WTC11 (cell line): Measurements from ENCODE around the gene EHF. TPM values are rescaled to one million over a fixed set of nuclear protein-coding genes. Genes with fewer than 3 reads are reported as not detected.
A peak's percentile ranks its signal among the peaks of the same experiment; 100 is the strongest.
"Not testable (repeated sequence)": the region's sequence is repeated elsewhere in the genome, so short reads cannot be mapped to it uniquely, and the experiment has no call there.

Experiments used
- ATAC-seq: fragments of 200-7000 bp; cut with Tn5 transposase; 2 replicates; pipeline ENCODE4 v1.10.0; 2021; ENCODE audit warnings: mild to moderate bottlenecking, moderate library complexity
- CTCF ChIA-PET: fragments of 300-600 bp; sonication (Branson Sonifier 250); formaldehyde crosslinking; loops from one replicate; lab custom pipeline; 2021; ENCODE audit warnings: antibody characterized with exemption; lab: Charles Lee
- POLR2A ChIA-PET: fragments of 350-600 bp; sonication (Branson Sonifier 250); formaldehyde crosslinking; loops from one replicate; lab custom pipeline; 2021; ENCODE audit warnings: antibody characterized with exemption; lab: Charles Lee
- DNase-seq: peaks from one replicate; pipeline ENCODE4 v3.0.0; 2021; ENCODE audit warnings: low spot score
- H3K27ac Mint-ChIP-seq: 2 replicates; pipeline ENCODE4 v1.8.0; 2021; ENCODE audit warnings: mixed read lengths
- H3K27me3 Mint-ChIP-seq: 2 replicates; pipeline ENCODE4 v1.8.0; 2021; ENCODE audit warnings: low read depth, mild to moderate bottlenecking, moderate library complexity, mixed read lengths
- H3K36me3 Mint-ChIP-seq: 2 replicates; pipeline ENCODE4 v1.8.0; 2021; ENCODE audit warnings: mixed read lengths
- H3K4me1 Mint-ChIP-seq: 2 replicates; pipeline ENCODE4 v1.8.0; 2022; ENCODE audit warnings: mixed read lengths
- H3K4me3 Mint-ChIP-seq: 2 replicates; pipeline ENCODE4 v1.8.0; 2021; ENCODE audit warnings: mild to moderate bottlenecking, moderate library complexity, mixed read lengths
- H3K9me3 Mint-ChIP-seq: 2 replicates; pipeline ENCODE4 v1.8.0; 2021; ENCODE audit warnings: mixed read lengths
- CBFB ChIP-seq: sonication (generic); formaldehyde crosslinking; IDR thresholded peaks from 2 replicates; pipeline ENCODE4 v1.8.1; 2022; ENCODE audit warnings: mild to moderate bottlenecking, low read depth, missing genetic modification reagents
- ETV6 ChIP-seq: sonication (generic); formaldehyde crosslinking; IDR thresholded peaks from 2 replicates; pipeline ENCODE4 v1.8.1; 2022; ENCODE audit warnings: mild to moderate bottlenecking, missing genetic modification reagents
- FOXP1 ChIP-seq: sonication (generic); formaldehyde crosslinking; IDR thresholded peaks from 2 replicates; pipeline ENCODE4 v1.8.0; 2022; ENCODE audit warnings: missing genetic modification reagents, mild to moderate bottlenecking, moderate library complexity, borderline replicate concordance
- GABPB1 ChIP-seq: sonication (generic); formaldehyde crosslinking; IDR thresholded peaks from 2 replicates; pipeline ENCODE4 v1.8.1; 2023; ENCODE audit warnings: mild to moderate bottlenecking, missing genetic modification reagents
- GTF2I ChIP-seq: fragments of 250-450 bp; sonication (Bioruptor Pico); conservative IDR thresholded peaks from 2 replicates; pipeline ENCODE4 v1.4.0; 2021; ENCODE audit warnings: mild to moderate bottlenecking
- HMGA2 ChIP-seq: fragments of 250-450 bp; sonication (Bioruptor Pico); IDR thresholded peaks from 2 replicates; pipeline ENCODE4 v1.4.0; 2021; ENCODE audit warnings: mild to moderate bottlenecking, moderate library complexity
- NFATC4 ChIP-seq: fragments of 250-450 bp; sonication (Bioruptor Pico); IDR thresholded peaks from 2 replicates; pipeline ENCODE4 v1.9.0; 2021; ENCODE audit warnings: mild to moderate bottlenecking
- NFYB ChIP-seq: sonication (generic); formaldehyde crosslinking; conservative IDR thresholded peaks from 2 replicates; pipeline ENCODE4 v1.8.0; 2022; ENCODE audit warnings: low read depth, missing genetic modification reagents
- NR1H2 ChIP-seq: sonication (generic); formaldehyde crosslinking; IDR thresholded peaks from 2 replicates; pipeline ENCODE4 v1.9.0; 2021; ENCODE audit warnings: mild to moderate bottlenecking, moderate library complexity, missing genetic modification reagents
- RORB ChIP-seq: fragments of 250-450 bp; sonication (Bioruptor Pico); IDR thresholded peaks from 2 replicates; pipeline ENCODE4 v1.9.0; 2021; ENCODE audit warnings: mild to moderate bottlenecking
- SOX15 ChIP-seq: fragments of 250-450 bp; sonication (Bioruptor Pico); IDR thresholded peaks from 2 replicates; pipeline ENCODE4 v1.9.0; 2021; ENCODE audit warnings: mild to moderate bottlenecking
- SP1 ChIP-seq: sonication (generic); formaldehyde crosslinking; conservative IDR thresholded peaks from 2 replicates; pipeline ENCODE4 v1.8.1; 2022; ENCODE audit warnings: missing genetic modification reagents
- TCF7 ChIP-seq: sonication (generic); formaldehyde crosslinking; IDR thresholded peaks from 2 replicates; pipeline ENCODE4 v1.8.0; 2022; ENCODE audit warnings: mild to moderate bottlenecking, low read depth, missing genetic modification reagents, moderate library complexity
- ZNF396 ChIP-seq: fragments of 250-450 bp; sonication (Bioruptor Pico); IDR thresholded peaks from 2 replicates; pipeline ENCODE4 v1.8.0; 2021; ENCODE audit warnings: mild to moderate bottlenecking, moderate library complexity, borderline replicate concordance
- ZNF423 ChIP-seq: fragments of 250-450 bp; sonication (Bioruptor Pico); IDR thresholded peaks from 2 replicates; pipeline ENCODE4 v2.1.2; 2022; ENCODE audit warnings: mild to moderate bottlenecking, moderate library complexity
- ZNF671 ChIP-seq: fragments of 250-450 bp; sonication (Bioruptor Pico); IDR thresholded peaks from 2 replicates; pipeline ENCODE4 v1.8.0; 2021; ENCODE audit warnings: mild to moderate bottlenecking
- total RNA-seq: library from RNA; stranded (reverse); gene quantifications from 3 replicates; pipeline ENCODE4 v1.2.3, GENCODE V29; 2021
- TF ChIP-seq, protein P1 (sequence below): sonication (generic); formaldehyde crosslinking; IDR thresholded peaks from 2 replicates; pipeline ENCODE4 v1.8.1; 2022; ENCODE audit warnings: low read depth, mild to moderate bottlenecking, moderate library complexity, missing genetic modification reagents, borderline replicate concordance
- TF ChIP-seq, protein P2 (sequence below): sonication (generic); formaldehyde crosslinking; IDR thresholded peaks from 2 replicates; pipeline ENCODE4 v1.8.0; 2022; ENCODE audit warnings: mild to moderate bottlenecking, missing genetic modification reagents
- TF ChIP-seq, protein P3 (sequence below): sonication (generic); formaldehyde crosslinking; IDR thresholded peaks from 2 replicates; pipeline ENCODE4 v1.8.0; 2022; ENCODE audit warnings: mild to moderate bottlenecking, missing genetic modification reagents
- TF ChIP-seq, protein P4 (sequence below): sonication (generic); formaldehyde crosslinking; IDR thresholded peaks from 2 replicates; pipeline ENCODE4 v1.8.1; 2022; ENCODE audit warnings: low read depth, missing genetic modification reagents, borderline replicate concordance
- TF ChIP-seq, protein P5 (sequence below): sonication (generic); formaldehyde crosslinking; conservative IDR thresholded peaks from 2 replicates; pipeline ENCODE4 v1.8.1; 2023; ENCODE audit warnings: mild to moderate bottlenecking, low read depth, missing genetic modification reagents, moderate library complexity

EHF gene
- total RNA-seq, 1 experiment from 2014 or later, result 0.46 TPM

DNA sequence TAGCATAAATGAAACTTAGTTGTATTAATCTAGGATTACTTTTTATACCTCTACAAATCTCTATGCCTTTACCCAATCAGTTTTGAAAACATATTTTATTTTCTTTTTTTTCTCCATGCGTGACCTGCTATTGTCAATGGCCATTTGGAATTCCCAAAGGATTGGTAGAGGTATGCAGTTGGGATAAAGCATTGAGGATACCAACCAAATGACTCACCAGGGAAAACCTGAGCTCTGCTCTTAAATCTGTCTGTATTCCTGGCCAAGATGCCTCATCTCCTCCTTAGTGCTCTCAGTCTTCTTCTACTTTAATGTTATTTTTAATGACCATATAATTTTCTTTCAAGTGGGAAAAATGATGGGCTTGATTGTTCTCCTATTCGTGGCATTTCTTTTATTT, 61.9 kb downstream of the EHF start (continued):
- TF ChIP-seq, protein P1, sequence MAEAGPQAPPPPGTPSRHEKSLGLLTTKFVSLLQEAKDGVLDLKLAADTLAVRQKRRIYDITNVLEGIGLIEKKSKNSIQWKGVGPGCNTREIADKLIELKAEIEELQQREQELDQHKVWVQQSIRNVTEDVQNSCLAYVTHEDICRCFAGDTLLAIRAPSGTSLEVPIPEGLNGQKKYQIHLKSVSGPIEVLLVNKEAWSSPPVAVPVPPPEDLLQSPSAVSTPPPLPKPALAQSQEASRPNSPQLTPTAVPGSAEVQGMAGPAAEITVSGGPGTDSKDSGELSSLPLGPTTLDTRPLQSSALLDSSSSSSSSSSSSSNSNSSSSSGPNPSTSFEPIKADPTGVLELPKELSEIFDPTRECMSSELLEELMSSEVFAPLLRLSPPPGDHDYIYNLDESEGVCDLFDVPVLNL (CRISPR knock-in tag), result no peak
- TF ChIP-seq GTF2I, result no peak
- no peak for TF ChIP-seq GABPB1 (CRISPR knock-in tag)

DNA sequence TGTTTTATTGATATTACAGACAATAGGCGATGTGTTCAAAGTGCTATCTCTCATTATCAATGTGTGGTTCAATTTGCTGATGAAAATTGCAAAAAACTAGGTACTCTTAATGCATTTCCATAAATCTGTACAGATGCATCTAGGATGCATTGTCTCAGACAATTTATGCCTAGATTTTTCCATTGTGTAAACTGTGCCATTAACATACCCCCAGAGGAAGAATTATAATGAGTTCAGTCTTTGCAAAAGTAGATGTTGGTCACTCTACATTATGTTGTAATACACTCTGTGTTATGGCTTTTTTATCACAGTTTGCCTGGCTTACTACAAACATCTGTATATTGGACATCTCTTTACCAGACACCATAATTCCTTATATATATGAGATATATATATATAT, 62.5 kb downstream of the EHF start:
- POLR2A ChIA-PET, result no interaction called here
- Mint-ChIP-seq H3K9me3 (no peaks in the 10 kb centered on the region), H3K27me3 (no peaks in the 10 kb centered on the region), H3K36me3 (no peaks in the 10 kb centered on the region), H3K4me3 (no peak overlapping the region), H3K27ac (no peak overlapping the region), H3K4me1 (peaks cover 24% of the 10 kb centered on the region)
- DNase-seq (no peak), ATAC-seq (no peak)
- CTCF ChIA-PET, result interaction anchor here (0.6 kb wide), 1 partner anchor 109 kb away, joined by 3 read pairs; no protein-coding TSS in a partner anchor
- TF ChIP-seq ZNF671 (CRISPR knock-in tag), result no peak
- no peak for TF ChIP-seq NFATC4
- no peak for TF ChIP-seq ZNF423
- TF ChIP-seq, protein P1 (CRISPR knock-in tag), result no peak
- TF ChIP-seq SOX15 (CRISPR knock-in tag), result no peak
- TF ChIP-seq, protein P2, sequence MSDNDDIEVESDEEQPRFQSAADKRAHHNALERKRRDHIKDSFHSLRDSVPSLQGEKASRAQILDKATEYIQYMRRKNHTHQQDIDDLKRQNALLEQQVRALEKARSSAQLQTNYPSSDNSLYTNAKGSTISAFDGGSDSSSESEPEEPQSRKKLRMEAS (CRISPR knock-in tag), result no peak
- TF ChIP-seq ZNF396 (CRISPR knock-in tag), result no peak
- TF ChIP-seq RORB (CRISPR knock-in tag), result no peak
- TF ChIP-seq, protein P3, sequence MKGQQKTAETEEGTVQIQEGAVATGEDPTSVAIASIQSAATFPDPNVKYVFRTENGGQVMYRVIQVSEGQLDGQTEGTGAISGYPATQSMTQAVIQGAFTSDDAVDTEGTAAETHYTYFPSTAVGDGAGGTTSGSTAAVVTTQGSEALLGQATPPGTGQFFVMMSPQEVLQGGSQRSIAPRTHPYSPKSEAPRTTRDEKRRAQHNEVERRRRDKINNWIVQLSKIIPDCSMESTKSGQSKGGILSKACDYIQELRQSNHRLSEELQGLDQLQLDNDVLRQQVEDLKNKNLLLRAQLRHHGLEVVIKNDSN (CRISPR knock-in tag), result no peak
- no peak for TF ChIP-seq SP1 (CRISPR knock-in tag)
- TF ChIP-seq NFYB (CRISPR knock-in tag), result no peak
- TF ChIP-seq, protein P4, sequence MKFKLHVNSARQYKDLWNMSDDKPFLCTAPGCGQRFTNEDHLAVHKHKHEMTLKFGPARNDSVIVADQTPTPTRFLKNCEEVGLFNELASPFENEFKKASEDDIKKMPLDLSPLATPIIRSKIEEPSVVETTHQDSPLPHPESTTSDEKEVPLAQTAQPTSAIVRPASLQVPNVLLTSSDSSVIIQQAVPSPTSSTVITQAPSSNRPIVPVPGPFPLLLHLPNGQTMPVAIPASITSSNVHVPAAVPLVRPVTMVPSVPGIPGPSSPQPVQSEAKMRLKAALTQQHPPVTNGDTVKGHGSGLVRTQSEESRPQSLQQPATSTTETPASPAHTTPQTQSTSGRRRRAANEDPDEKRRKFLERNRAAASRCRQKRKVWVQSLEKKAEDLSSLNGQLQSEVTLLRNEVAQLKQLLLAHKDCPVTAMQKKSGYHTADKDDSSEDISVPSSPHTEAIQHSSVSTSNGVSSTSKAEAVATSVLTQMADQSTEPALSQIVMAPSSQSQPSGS, result no peak
- no peak for TF ChIP-seq TCF7 (CRISPR knock-in tag)
- TF ChIP-seq, protein P5, sequence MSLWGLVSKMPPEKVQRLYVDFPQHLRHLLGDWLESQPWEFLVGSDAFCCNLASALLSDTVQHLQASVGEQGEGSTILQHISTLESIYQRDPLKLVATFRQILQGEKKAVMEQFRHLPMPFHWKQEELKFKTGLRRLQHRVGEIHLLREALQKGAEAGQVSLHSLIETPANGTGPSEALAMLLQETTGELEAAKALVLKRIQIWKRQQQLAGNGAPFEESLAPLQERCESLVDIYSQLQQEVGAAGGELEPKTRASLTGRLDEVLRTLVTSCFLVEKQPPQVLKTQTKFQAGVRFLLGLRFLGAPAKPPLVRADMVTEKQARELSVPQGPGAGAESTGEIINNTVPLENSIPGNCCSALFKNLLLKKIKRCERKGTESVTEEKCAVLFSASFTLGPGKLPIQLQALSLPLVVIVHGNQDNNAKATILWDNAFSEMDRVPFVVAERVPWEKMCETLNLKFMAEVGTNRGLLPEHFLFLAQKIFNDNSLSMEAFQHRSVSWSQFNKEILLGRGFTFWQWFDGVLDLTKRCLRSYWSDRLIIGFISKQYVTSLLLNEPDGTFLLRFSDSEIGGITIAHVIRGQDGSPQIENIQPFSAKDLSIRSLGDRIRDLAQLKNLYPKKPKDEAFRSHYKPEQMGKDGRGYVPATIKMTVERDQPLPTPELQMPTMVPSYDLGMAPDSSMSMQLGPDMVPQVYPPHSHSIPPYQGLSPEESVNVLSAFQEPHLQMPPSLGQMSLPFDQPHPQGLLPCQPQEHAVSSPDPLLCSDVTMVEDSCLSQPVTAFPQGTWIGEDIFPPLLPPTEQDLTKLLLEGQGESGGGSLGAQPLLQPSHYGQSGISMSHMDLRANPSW (CRISPR knock-in tag), result no peak
- no peak for TF ChIP-seq FOXP1 (CRISPR knock-in tag)

DNA sequence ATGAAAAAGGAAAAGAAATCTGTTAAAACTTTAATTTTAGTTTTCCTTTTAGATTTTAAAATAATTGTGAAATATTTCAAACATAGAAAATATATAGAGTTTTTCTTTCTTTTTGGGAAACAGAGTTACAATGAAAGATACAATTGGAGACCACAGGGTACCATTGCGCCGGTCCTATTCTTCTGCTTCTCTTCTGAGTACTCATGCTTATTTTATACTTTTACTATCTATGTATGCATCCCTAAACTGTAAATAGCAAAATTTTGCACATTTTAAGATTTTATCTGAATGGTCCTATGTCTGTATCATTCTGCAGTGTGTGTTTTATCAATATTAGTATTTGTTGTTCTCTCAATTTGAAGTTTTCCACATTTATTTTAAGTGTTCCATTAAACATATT, 65.0 kb downstream of the EHF start:
- Mint-ChIP-seq H3K4me1 (peaks cover 18% of the 10 kb centered on the region), H3K36me3 (0 out of 2 replicates have a peak, but pooled peaks cover 2% of the 10 kb centered on the region), H3K27ac (no peak overlapping the region), H3K9me3 (no peaks in the 10 kb centered on the region), H3K4me3 (no peak overlapping the region), H3K27me3 (no peaks in the 10 kb centered on the region)
- POLR2A ChIA-PET, result no interaction called here
- no peak for TF ChIP-seq ETV6 (CRISPR knock-in tag)
- no peak for TF ChIP-seq CBFB
- no peak for TF ChIP-seq NR1H2 (CRISPR knock-in tag)
- no peak for TF ChIP-seq HMGA2 (CRISPR knock-in tag)
- no peak for ATAC-seq
- CTCF ChIA-PET, result no interaction called here
- DNase-seq, result no peak

DNA sequence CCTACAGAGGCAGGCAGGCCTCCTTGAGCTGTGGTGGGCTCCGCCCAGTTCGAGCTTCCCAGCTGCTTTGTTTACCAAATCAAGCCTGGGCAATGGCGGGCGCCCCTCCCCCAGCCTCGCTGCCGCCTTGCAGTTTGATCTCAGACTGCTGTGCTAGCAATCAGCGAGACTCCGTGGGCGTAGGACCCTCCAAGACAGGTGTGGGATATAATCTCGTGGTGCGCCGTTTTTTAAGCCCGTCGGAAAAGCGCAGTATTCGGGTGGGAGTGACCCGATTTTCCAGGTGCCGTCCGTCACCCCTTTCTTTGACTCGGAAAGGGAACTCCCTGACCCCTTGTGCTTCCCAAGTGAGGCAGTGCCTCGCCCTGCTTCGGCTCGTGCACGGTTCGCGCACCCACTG, 71.4 kb downstream of the EHF start:
- ATAC-seq, H3K27me3 Mint-ChIP-seq, CTCF ChIA-PET, POLR2A ChIA-PET: not testable (repeated sequence)
- peak overlapping the region; percentile 81 for H3K4me3 Mint-ChIP-seq
- peak overlapping the region; percentile 94 for H3K27ac Mint-ChIP-seq
- peaks cover 20% of the 10 kb centered on the region for H3K36me3 Mint-ChIP-seq
- peak; percentile 70 for DNase-seq
- peaks cover 10% of the 10 kb centered on the region for H3K9me3 Mint-ChIP-seq
- H3K4me1 Mint-ChIP-seq, result peaks cover 20% of the 10 kb centered on the region
